HEK293 (cell line): Measurements from ENCODE around the gene PACRG.

Source experiments
- CTCF ChIA-PET: fragments of 350-600 bp; formaldehyde crosslinking; extraction: SDS; loops from one replicate; lab custom pipeline; 2021; ENCODE audit warnings: antibody characterized with exemption; lab: Yijun Ruan, JAX
- POLR2A ChIA-PET: fragments of 300-600 bp; formaldehyde crosslinking; extraction: SDS; loops from one replicate; lab custom pipeline; 2020; ENCODE audit warnings: antibody characterized with exemption, inconsistent platforms; lab: Yijun Ruan, JAX
- H3K27ac ChIP-seq: fragments of 200-500 bp; sonication (Bioruptor generic); 2 replicates; pipeline ENCODE4 v1.5.1; 2014; ENCODE audit warnings: low read depth, low read length, control low read depth, inconsistent platforms; ENCODE audit errors: extremely low read depth
- H3K36me3 ChIP-seq, 2 experiments: fragments of 200-500 bp in 1 of 2; sonication (Bioruptor generic) in 1 of 2; 1 replicate in 1 of 2; 2 replicates in 1 of 2; pipeline ENCODE4 v1.5.1; 2014 to 2017; ENCODE audit warnings: inconsistent platforms in 2 of 2, low read length in 2 of 2; ENCODE audit not compliant: control insufficient read depth in 2 of 2, insufficient read depth in 1 of 2
- H3K4me1 ChIP-seq: fragments of 200-500 bp; sonication (Bioruptor generic); 2 replicates; pipeline ENCODE4 v1.5.1; 2014; ENCODE audit warnings: mild to moderate bottlenecking, low read length, inconsistent platforms; ENCODE audit not compliant: control insufficient read depth, insufficient read depth
- H3K4me3 ChIP-seq: 2 replicates; pipeline ENCODE4 v1.5.1; 2011; ENCODE audit warnings: low read depth, mild to moderate bottlenecking, control low read depth, low read length, moderate library complexity
- H3K9me3 ChIP-seq: fragments of 200-500 bp; sonication (Bioruptor generic); 2 replicates; pipeline ENCODE4 v1.5.1; 2014; ENCODE audit warnings: low read depth, low read length, inconsistent platforms; ENCODE audit not compliant: control insufficient read depth, insufficient read depth
- ATF2 ChIP-seq: fragments of 450-650 bp; formaldehyde crosslinking; IDR thresholded peaks from 2 replicates; pipeline ENCODE4 v1.5.1; 2016; ENCODE audit warnings: missing biosample characterization, missing genetic modification characterization, low read depth
- BCL11B ChIP-seq: fragments of 450-650 bp; formaldehyde crosslinking; IDR thresholded peaks from 2 replicates; pipeline ENCODE4 v1.5.1; 2016; ENCODE audit warnings: low read depth, missing biosample characterization, missing genetic modification characterization
- BCL6B ChIP-seq: fragments of 450-650 bp; formaldehyde crosslinking; IDR thresholded peaks from 2 replicates; pipeline ENCODE4 v1.5.1; 2017; ENCODE audit warnings: missing biosample characterization, missing genetic modification characterization
- EGR2 ChIP-seq: fragments of 450-650 bp; formaldehyde crosslinking; IDR thresholded peaks from 2 replicates; pipeline ENCODE4 v1.5.1; 2016; ENCODE audit warnings: low read depth, missing biosample characterization, missing genetic modification characterization
- PRDM6 ChIP-seq: fragments of 450-650 bp; formaldehyde crosslinking; IDR thresholded peaks from 2 replicates; pipeline ENCODE4 v1.5.1; 2017; ENCODE audit warnings: missing biosample characterization, missing genetic modification characterization
- ZBTB26 ChIP-seq: fragments of 450-650 bp; formaldehyde crosslinking; optimal IDR thresholded peaks from 2 replicates; pipeline ENCODE3; 2016; ENCODE audit warnings: missing biosample characterization, mild to moderate bottlenecking, missing genetic modification characterization
- ZBTB49 ChIP-seq: fragments of 450-650 bp; formaldehyde crosslinking; IDR thresholded peaks from 2 replicates; pipeline ENCODE4 v1.5.1; 2016; ENCODE audit warnings: missing biosample characterization, missing genetic modification characterization, low read depth
- ZNF157 ChIP-seq: fragments of 450-650 bp; formaldehyde crosslinking; IDR thresholded peaks from 2 replicates; pipeline ENCODE4 v1.5.1; 2016; ENCODE audit warnings: missing biosample characterization, missing genetic modification characterization
- ZNF16 ChIP-seq: fragments of 450-650 bp; formaldehyde crosslinking; IDR thresholded peaks from 2 replicates; pipeline ENCODE4 v1.5.1; 2016; ENCODE audit warnings: low read depth, missing biosample characterization, missing genetic modification characterization
- ZNF202 ChIP-seq: fragments of 450-650 bp; formaldehyde crosslinking; IDR thresholded peaks from 2 replicates; pipeline ENCODE4 v1.5.1; 2016; ENCODE audit warnings: missing biosample characterization, missing genetic modification characterization, borderline replicate concordance
- ZNF223 ChIP-seq: fragments of 450-650 bp; formaldehyde crosslinking; IDR thresholded peaks from 2 replicates; pipeline ENCODE4 v1.5.1; 2016; ENCODE audit warnings: missing biosample characterization, missing genetic modification characterization
- ZNF239 ChIP-seq: fragments of 450-650 bp; formaldehyde crosslinking; IDR thresholded peaks from 2 replicates; pipeline ENCODE4 v1.5.1; 2016; ENCODE audit warnings: missing biosample characterization, missing genetic modification characterization
- ZNF274 ChIP-seq, 2 experiments: fragments of 200-500 bp in 1 of 2; fragments of 450-650 bp in 1 of 2; sonication (Bioruptor generic) in 1 of 2; formaldehyde crosslinking in 1 of 2; IDR thresholded peaks; 2 replicates each; pipeline versions ENCODE4 v1.5.1 to v1.6.1; 2014 to 2016; ENCODE audit warnings: borderline replicate concordance in 1 of 2, inconsistent platforms in 1 of 2, low read length in 1 of 2, missing biosample characterization in 1 of 2, missing genetic modification characterization in 1 of 2
- ZNF292 ChIP-seq: fragments of 450-650 bp; formaldehyde crosslinking; IDR thresholded peaks from 2 replicates; pipeline ENCODE4 v1.5.1; 2016; ENCODE audit warnings: low read depth, missing biosample characterization, missing genetic modification characterization, borderline replicate concordance
- ZNF404 ChIP-seq: fragments of 450-650 bp; formaldehyde crosslinking; IDR thresholded peaks from 2 replicates; pipeline ENCODE4 v1.5.1; 2017; ENCODE audit warnings: missing biosample characterization, missing genetic modification characterization
- ZNF423 ChIP-seq: fragments of 450-650 bp; formaldehyde crosslinking; IDR thresholded peaks from 2 replicates; pipeline ENCODE4 v1.5.1; 2016; ENCODE audit warnings: missing biosample characterization, missing genetic modification characterization
- ZNF473 ChIP-seq: fragments of 450-650 bp; formaldehyde crosslinking; IDR thresholded peaks from 2 replicates; pipeline ENCODE4 v1.5.1; 2017; ENCODE audit warnings: missing biosample characterization, missing genetic modification characterization
- ZNF501 ChIP-seq: fragments of 450-650 bp; formaldehyde crosslinking; IDR thresholded peaks from 2 replicates; pipeline ENCODE4 v1.5.1; 2016; ENCODE audit warnings: missing biosample characterization, missing genetic modification characterization
- ZNF561 ChIP-seq: fragments of 450-650 bp; IDR thresholded peaks from 2 replicates; pipeline ENCODE4 v1.5.1; 2018; ENCODE audit warnings: missing biosample characterization, missing genetic modification characterization, borderline replicate concordance
- ZNF585B ChIP-seq: fragments of 450-650 bp; formaldehyde crosslinking; IDR thresholded peaks from 2 replicates; pipeline ENCODE4 v1.5.1; 2016; ENCODE audit warnings: missing biosample characterization, missing genetic modification characterization
- ZNF621 ChIP-seq: fragments of 450-650 bp; formaldehyde crosslinking; IDR thresholded peaks from 2 replicates; pipeline ENCODE4 v1.5.1; 2017; ENCODE audit warnings: missing biosample characterization, missing genetic modification characterization
- ZNF658 ChIP-seq: fragments of 450-650 bp; formaldehyde crosslinking; IDR thresholded peaks from 2 replicates; pipeline ENCODE4; 2016; ENCODE audit warnings: missing biosample characterization, missing genetic modification characterization
- ZNF677 ChIP-seq: fragments of 450-650 bp; IDR thresholded peaks from 2 replicates; pipeline ENCODE4 v1.5.0; 2018; ENCODE audit warnings: missing biosample characterization, mild to moderate bottlenecking, missing genetic modification characterization, moderate library complexity
- ZNF701 ChIP-seq: fragments of 450-650 bp; formaldehyde crosslinking; IDR thresholded peaks from 2 replicates; pipeline ENCODE4 v1.5.1; 2016; ENCODE audit warnings: missing biosample characterization, missing genetic modification characterization
- ZNF707 ChIP-seq: fragments of 450-650 bp; formaldehyde crosslinking; IDR thresholded peaks from 2 replicates; pipeline ENCODE4 v1.5.1; 2016; ENCODE audit warnings: missing biosample characterization, missing genetic modification characterization
- ZNF76 ChIP-seq: fragments of 450-650 bp; formaldehyde crosslinking; IDR thresholded peaks from 2 replicates; pipeline ENCODE4; 2016; ENCODE audit warnings: low read depth, missing biosample characterization, missing genetic modification characterization, borderline replicate concordance
- ZNF776 ChIP-seq: fragments of 450-650 bp; formaldehyde crosslinking; IDR thresholded peaks from 2 replicates; pipeline ENCODE4 v1.5.0; 2017; ENCODE audit warnings: missing biosample characterization, missing genetic modification characterization, borderline replicate concordance
- ZNF777 ChIP-seq: fragments of 450-650 bp; formaldehyde crosslinking; IDR thresholded peaks from 2 replicates; pipeline ENCODE4 v1.5.1; 2017; ENCODE audit warnings: missing biosample characterization, missing genetic modification characterization, borderline replicate concordance

The PACRG gene

GRCh38 chr6:162706232-162706631, 21.5 kb upstream of the PACRG start:
- CTCF ChIA-PET = interaction anchor here (0.6 kb wide), 2 partner anchors 27 to 393 kb away, joined by 3 read pairs; no protein-coding TSS in a partner anchor

GRCh38 chr6:162708971-162709370, 18.8 kb upstream of the PACRG start:
- POLR2A ChIA-PET = no interaction called here
- Histone ChIP-seq H3K4me3 (no peak overlapping the region), H3K4me1 (no peaks in the 10 kb centered on the region), H3K27ac (no peak overlapping the region), H3K9me3 (no peaks in the 10 kb centered on the region), H3K36me3 (no peaks in the 10 kb centered on the region)
- CTCF ChIA-PET = no interaction called here
- no peak for TF ChIP-seq ZNF707 (tag by site-specific recombination)
- no peak for TF ChIP-seq ZNF239 (tag by site-specific recombination)
- TF ChIP-seq ZNF561 = no peak
- no peak for TF ChIP-seq ATF2
- no peak for TF ChIP-seq ZNF76 (tag by site-specific recombination)
- TF ChIP-seq ZBTB26 (tag by site-specific recombination) = no peak
- TF ChIP-seq ZNF404 (tag by site-specific recombination) = no peak
- TF ChIP-seq ZNF16 (tag by site-specific recombination) = no peak
- TF ChIP-seq EGR2 (tag by site-specific recombination) = no peak
- no peak for TF ChIP-seq ZNF585B

More at GRCh38 chr6:162706232-162706631, 21.5 kb upstream of the PACRG start:
- Histone ChIP-seq H3K4me3 (no peak overlapping the region), H3K36me3 (no peaks in the 10 kb centered on the region), H3K4me1 (no peaks in the 10 kb centered on the region), H3K27ac (no peak overlapping the region), H3K9me3 (no peaks in the 10 kb centered on the region)
- TF ChIP-seq ZNF777 (no peak), ZNF202 (tag by site-specific recombination) (no peak), ZNF561 (no peak), ZNF621 (tag by site-specific recombination) (no peak), ZNF658 (tag by site-specific recombination) (no peak), ZNF157 (tag by site-specific recombination) (no peak), BCL11B (no peak), ZNF677 (no peak), ZNF292 (tag by site-specific recombination) (no peak), ZNF274 (IDR thresholded peaks at IDR 0.05; ENCODE audit: low read length) (no peak), ZNF274 (tag by site-specific recombination; IDR thresholded peaks at IDR 0.05; ENCODE audit: borderline replicate concordance) (no peak), ZNF473 (no peak), ZNF423 (tag by site-specific recombination) (no peak), ZBTB49 (tag by site-specific recombination) (no peak), ZNF701 (tag by site-specific recombination) (no peak), PRDM6 (no peak), ZNF501 (no peak), ZNF223 (tag by site-specific recombination) (no peak), ZNF776 (no peak), BCL6B (tag by site-specific recombination) (no peak)
- POLR2A ChIA-PET = no interaction called here
